Bronchial epithelial cell (primary cell): ENCODE results near the gene SLC24A3. TPM values are rescaled to one million over a fixed set of nuclear protein-coding genes. Genes with fewer than 3 reads are reported as not detected.

Experiments
- DNase-seq: peaks from one replicate; pipeline ENCODE4 v3.0.0-alpha.2; 2010; ENCODE audit warnings: low read depth
- FAIRE-seq: peaks from 2 replicates; lab custom pipeline; 2011; peaks lifted over from hg19 to GRCh38; lab: Jason Lieb, UNC
- H3K27me3 ChIP-seq: 2 replicates; pipeline ENCODE4 v1.5.1; 2011; ENCODE audit warnings: low read length; ENCODE audit not compliant: control insufficient read depth, insufficient read depth
- H3K36me3 ChIP-seq: 2 replicates; pipeline ENCODE4 v1.5.1; 2011; ENCODE audit warnings: low read length; ENCODE audit not compliant: control insufficient read depth, insufficient read depth
- H3K4me3 ChIP-seq: 2 replicates; pipeline ENCODE4 v1.5.1; 2011; ENCODE audit warnings: mild to moderate bottlenecking, low read depth, low read length, control low read depth
- CTCF ChIP-seq: IDR thresholded peaks from 2 replicates; pipeline ENCODE4 v1.5.1; 2011; ENCODE audit warnings: mild to moderate bottlenecking, moderate library complexity, low read length, control low read depth, inconsistent platforms; ENCODE audit not compliant: insufficient read depth, severe bottlenecking
- total RNA-seq: library from RNA; depleted of rRNA; stranded (reverse); fragments of >200 nt; gene quantifications from 2 replicates; pipeline ENCODE4 v1.2.1, GENCODE V29; 2014

SLC24A3 gene
- total RNA-seq, 1 donor from 2014 or later = under 0.01 TPM

DNA sequence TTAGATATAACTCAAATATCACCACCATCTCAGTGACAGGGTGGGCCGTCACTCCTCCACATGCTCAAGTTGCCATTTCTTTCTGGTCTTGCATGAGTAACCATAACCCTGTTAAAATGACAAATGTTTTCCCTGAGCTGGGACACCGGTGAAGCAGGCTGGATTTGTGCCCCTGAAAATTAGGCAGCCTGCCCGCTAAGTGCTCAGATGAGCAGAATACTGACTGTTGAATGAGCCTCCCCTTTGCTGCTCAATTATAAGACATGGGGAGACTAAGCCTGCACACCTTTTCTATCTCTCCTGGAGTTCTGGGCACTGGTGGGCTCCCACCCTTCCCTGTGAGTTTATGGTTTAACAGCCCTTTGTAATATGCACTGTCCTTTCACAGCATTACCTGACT is 161.8 kb downstream of the SLC24A3 start:
- FAIRE-seq (peak; percentile 66), DNase-seq (no peak)
- no peaks in the 10 kb centered on the region for H3K36me3 ChIP-seq
- no peaks in the 10 kb centered on the region for H3K27me3 ChIP-seq
- TF ChIP-seq CTCF = no peak
- H3K4me3 ChIP-seq = no peak overlapping the region

DNA sequence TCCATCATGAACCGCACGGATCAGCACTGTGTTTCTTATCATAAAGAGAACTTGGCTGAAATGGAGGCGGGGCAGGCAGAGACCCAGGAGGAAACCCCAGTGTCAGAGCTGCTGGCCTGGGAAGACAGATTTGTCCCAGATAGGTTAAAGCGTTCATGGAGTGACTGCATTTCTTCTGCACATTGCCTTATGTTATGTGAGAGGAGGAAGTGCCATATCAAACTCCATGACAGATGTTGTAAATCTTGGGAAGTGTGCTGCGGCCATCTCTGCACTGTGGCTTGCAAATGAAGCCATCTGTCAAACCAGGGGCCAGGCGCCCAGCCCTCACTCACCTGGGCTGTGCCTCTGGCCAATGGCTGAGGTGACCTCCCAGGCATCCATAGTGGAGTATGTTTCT is 163.0 kb downstream of the SLC24A3 start:
- no peaks in the 10 kb centered on the region for H3K27me3 ChIP-seq
- no peak for TF ChIP-seq CTCF
- H3K36me3 ChIP-seq = no peaks in the 10 kb centered on the region
- H3K4me3 ChIP-seq = no peak overlapping the region
- DNase-seq (no peak), FAIRE-seq (no peak)

GRCh38 chr20:19375801-19376200 is 163.4 kb downstream of the SLC24A3 start:
- DNase-seq (no peak), FAIRE-seq (no peak)
- Histone ChIP-seq H3K27me3 (no peaks in the 10 kb centered on the region), H3K36me3 (no peaks in the 10 kb centered on the region), H3K4me3 (no peak overlapping the region)
- TF ChIP-seq CTCF = no peak

DNA sequence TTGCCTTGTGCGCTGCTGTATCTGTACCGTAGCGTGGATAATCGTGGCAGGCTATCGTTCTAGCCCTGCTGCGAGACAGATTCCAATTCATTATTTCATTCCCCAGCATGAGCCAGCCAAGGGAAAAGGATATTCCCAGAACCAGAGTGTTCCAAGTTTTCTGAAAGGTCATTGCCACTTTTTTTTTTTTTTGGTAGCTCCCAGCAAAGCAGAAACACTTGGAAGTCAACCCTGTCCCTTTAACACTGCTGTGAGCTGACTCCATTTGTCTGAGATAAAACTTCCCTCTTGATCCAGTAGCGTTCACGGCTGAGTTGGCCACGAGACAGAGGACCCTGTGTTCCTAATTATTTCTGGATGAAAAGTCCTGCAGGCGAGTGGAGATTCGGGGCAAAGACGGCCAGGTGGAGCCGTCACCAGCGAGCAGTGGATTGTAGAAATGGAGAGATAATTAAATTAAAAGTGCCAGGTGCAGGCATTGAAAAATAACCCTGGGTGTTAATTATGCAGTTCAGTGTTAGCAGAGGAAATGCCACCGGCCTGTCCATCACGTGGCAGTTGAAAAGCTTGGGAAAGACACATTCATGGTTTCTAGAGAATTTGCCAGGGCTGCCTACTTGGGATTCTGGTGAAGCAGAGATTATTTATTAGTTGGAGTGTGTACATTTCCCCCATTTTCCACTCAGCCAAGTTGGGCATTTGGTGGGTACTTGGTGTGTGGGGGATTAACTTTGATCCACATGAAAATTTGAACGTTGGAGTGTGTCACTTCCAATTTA is 164.2 kb downstream of the SLC24A3 start:
- Histone ChIP-seq H3K4me3 (no peak overlapping the region), H3K27me3 (no peaks in the 10 kb centered on the region)
- no peak for TF ChIP-seq CTCF

GRCh38 chr20:19378058-19378457 is 165.6 kb downstream of the SLC24A3 start:
- FAIRE-seq (no peak), DNase-seq (no peak)
- H3K36me3 ChIP-seq = no peaks in the 10 kb centered on the region
- TF ChIP-seq CTCF = no peak
- no peak overlapping the region for H3K4me3 ChIP-seq
- no peaks in the 10 kb centered on the region for H3K27me3 ChIP-seq

More for the DNA sequence above, 164.2 kb downstream of the SLC24A3 start:
- no peak for DNase-seq
- FAIRE-seq = no peak
- H3K36me3 ChIP-seq = no peaks in the 10 kb centered on the region

GRCh38 chr20:19380211-19380610 is 167.8 kb downstream of the SLC24A3 start:
- no peak for TF ChIP-seq CTCF
- no peaks in the 10 kb centered on the region for H3K27me3 ChIP-seq
- no peak for FAIRE-seq
- no peak overlapping the region for H3K4me3 ChIP-seq
- DNase-seq = no peak
- H3K36me3 ChIP-seq = no peaks in the 10 kb centered on the region
